Heart left ventricle (tissue), 16 donors: ENCODE results near the gene PCDHA13. TPM values are rescaled to one million over a fixed set of nuclear protein-coding genes. Genes with fewer than 3 reads are reported as not detected.

Source experiments
- ATAC-seq, 4 donors: fragments of 200-7000 bp; cut with Tn5 transposase; one replicate each; pipeline ENCODE4 v1.9.1; 2020 to 2022; ENCODE audit warnings: moderate library complexity in 4 of 4, mild to moderate bottlenecking in 3 of 4, moderate number of reproducible peaks in 1 of 4
- DNase-seq, 5 donors: peaks; one replicate each; pipeline ENCODE4 v3.0.0-alpha.2; 2020
- H3K27ac ChIP-seq, 12 donors: fragments of 200-600 bp; sonication (generic) in 4 of 12; one replicate each; pipeline versions ENCODE4 v1.5.0 to v1.8.0; 2016 to 2022; ENCODE audit warnings: mild to moderate bottlenecking in 2 of 12
- H3K27me3 ChIP-seq, 9 donors: fragments of 200-600 bp; sonication (generic) in 2 of 9; one replicate each; pipeline versions ENCODE4 v1.5.1 to v1.8.0; 2016 to 2022; ENCODE audit warnings: mild to moderate bottlenecking in 3 of 9
- H3K36me3 ChIP-seq, 9 donors: fragments of 200-600 bp; sonication (generic) in 2 of 9; one replicate each; pipeline versions ENCODE4 v1.5.0 to v1.8.0; 2018 to 2022; ENCODE audit warnings: mild to moderate bottlenecking in 2 of 9
- H3K4me1 ChIP-seq, 12 donors: fragments of 200-600 bp; sonication (generic) in 4 of 12; one replicate each; pipeline versions ENCODE4 v1.5.0 to v1.8.0; 2016 to 2022; ENCODE audit warnings: mild to moderate bottlenecking in 3 of 12
- H3K4me3 ChIP-seq, 12 donors: fragments of 200-600 bp; sonication (generic) in 4 of 12; one replicate each; pipeline versions ENCODE4 v1.5.0 to v1.8.0; 2017 to 2022; ENCODE audit warnings: mild to moderate bottlenecking in 9 of 12, moderate library complexity in 4 of 12
- H3K9me3 ChIP-seq, 12 donors: fragments of 200-600 bp; sonication (generic) in 4 of 12; one replicate each; pipeline versions ENCODE4 v1.5.0 to v1.8.0; 2016 to 2022; ENCODE audit warnings: mild to moderate bottlenecking in 1 of 12
- POLR2A ChIP-seq, 2 donors: fragments of 450-650 bp; IDR thresholded peaks; one replicate each; pipeline ENCODE4 v1.6.1; 2017; ENCODE audit warnings: antibody characterized with exemption in 2 of 2, mild to moderate bottlenecking in 2 of 2, moderate library complexity in 2 of 2
- WGBS, 4 donors: extraction: QIAGEN DNeasy Blood & Tissue Kit in 2 of 4; methylation state at CpG; one replicate each; pipeline versions ENCODE4 v1.1.5 to v1.1.7; 2013 to 2018; 5-methylcytosine and 5-hydroxymethylcytosine counted together
- intact Hi-C, 10 donors: fragments of 100-400 bp; cut with DNase I; formaldehyde crosslinking; loops; one replicate each; pipeline versions ENCODE4 v1.11.1 to v1.14.2; 2022
- polyA plus RNA-seq, 2 donors: library from polyadenylated mRNA; stranded (reverse); fragments of 200-250 nt; gene quantifications; one replicate each; pipeline ENCODE4 v1.2.3, GENCODE V29; 2013
- total RNA-seq, 9 donors: library from RNA; depleted of rRNA in 2 of 9; stranded (reverse); fragments of >200 nt in 2 of 9; fragmentation: NEBNext Ultra II Directional in 3 of 9; extraction: Animal tissue kit (Norgen Biotek cat#: 25700) in 3 of 9; gene quantifications; one replicate each; pipeline versions ENCODE4 v1.1.0 to v1.2.4, GENCODE V29; 2016 to 2023
- TF ChIP-seq, protein P1 (sequence below), 12 donors: fragments of 200-600 bp; sonication (generic) in 4 of 12; IDR thresholded peaks; one replicate each; pipeline versions ENCODE4 v1.5.0 to v1.8.0; 2018 to 2022; ENCODE audit warnings: antibody characterized with exemption in 12 of 12, mild to moderate bottlenecking in 5 of 12
- donor health status: ischemic (EF 13 %, LVEDD 7.1; RV severe dilation, severe dysfunction).
- donor health status: healthy with polysubstance abuse.
- donor health status: DM: no; HTN: yes; CAD: no.
- donor health status: DM: no; HTN: no; CAD: no.
- donor health status: ischemic (EF 25% LVEDD 6.9; RV normal size, moderate dysfunction).
- donor health status: ischemic (EF 25% LVEDD 5.7; RV mildly dilated, moderate dysfunction).
- donor health status: healthy.
- donor health status: DM: yes; HTN: yes; CAD: no.
- donor health status: ischemic (EF 35%, LVEDD 5.7; RV mildly dilated, moderate dysfunction).
- donor health status: nonischemic (EF 11% LVEDD 7.7; RV severe dilation, severe dysfunction).
- donor health status: DM: yes; HTN: yes; CAD: no.
- donor health status: PGD.
- donor health status: ischemic (EF 29% LVEDD 5.4; RV normal size, mild dysfunction).
- donor health status: nonischemic (EF 23%, LVEDD 6.1; RV moderate dilation, normal function).

Gene PCDHA13
- total and polyA plus RNA-seq, 11 donors: 0.01 to 0.38 (median 0.12) TPM; not detected in 8

DNA sequence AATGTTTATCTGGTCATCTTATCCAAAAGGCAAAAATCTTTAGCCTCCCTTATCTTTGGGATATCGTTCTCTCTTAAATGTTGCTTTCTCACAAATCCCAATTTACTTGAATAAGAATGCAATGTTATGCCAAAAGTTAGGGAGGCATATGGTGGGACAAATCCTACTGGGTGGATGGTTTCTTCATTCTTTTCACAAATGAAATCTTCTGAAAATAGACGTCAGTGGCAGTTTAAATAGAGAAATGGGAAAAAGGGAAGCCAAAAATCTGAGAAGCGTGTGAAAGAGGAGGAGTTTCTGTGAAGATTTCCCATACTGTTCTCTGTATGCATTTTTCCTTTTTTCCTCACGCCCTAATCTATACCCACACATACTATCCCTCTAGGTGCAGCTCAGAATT is 41.7 kb downstream of the PCDHA13 start:
- ATAC-seq: no peak
- peaks cover 0 to 19% (median 4%) of the 10 kb centered on the region in 12 donors for H3K4me1 ChIP-seq
- H3K27me3 ChIP-seq: peaks cover 12 to 68% (median 45%) of the 10 kb centered on the region in 9 donors
- intact Hi-C loops: no loop called here
- H3K4me3 ChIP-seq: no peak overlapping the region
- TF ChIP-seq POLR2A (IDR thresholded peaks at IDR 0.05): no peak
- TF ChIP-seq, protein P1, sequence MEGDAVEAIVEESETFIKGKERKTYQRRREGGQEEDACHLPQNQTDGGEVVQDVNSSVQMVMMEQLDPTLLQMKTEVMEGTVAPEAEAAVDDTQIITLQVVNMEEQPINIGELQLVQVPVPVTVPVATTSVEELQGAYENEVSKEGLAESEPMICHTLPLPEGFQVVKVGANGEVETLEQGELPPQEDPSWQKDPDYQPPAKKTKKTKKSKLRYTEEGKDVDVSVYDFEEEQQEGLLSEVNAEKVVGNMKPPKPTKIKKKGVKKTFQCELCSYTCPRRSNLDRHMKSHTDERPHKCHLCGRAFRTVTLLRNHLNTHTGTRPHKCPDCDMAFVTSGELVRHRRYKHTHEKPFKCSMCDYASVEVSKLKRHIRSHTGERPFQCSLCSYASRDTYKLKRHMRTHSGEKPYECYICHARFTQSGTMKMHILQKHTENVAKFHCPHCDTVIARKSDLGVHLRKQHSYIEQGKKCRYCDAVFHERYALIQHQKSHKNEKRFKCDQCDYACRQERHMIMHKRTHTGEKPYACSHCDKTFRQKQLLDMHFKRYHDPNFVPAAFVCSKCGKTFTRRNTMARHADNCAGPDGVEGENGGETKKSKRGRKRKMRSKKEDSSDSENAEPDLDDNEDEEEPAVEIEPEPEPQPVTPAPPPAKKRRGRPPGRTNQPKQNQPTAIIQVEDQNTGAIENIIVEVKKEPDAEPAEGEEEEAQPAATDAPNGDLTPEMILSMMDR (IDR thresholded peaks at IDR 0.05): no peak
- WGBS, 4 donors: 52 to 60% (median 58%) methylated on average over 4 of the region's 4 CpGs
- H3K9me3 ChIP-seq: peaks cover 0 to 4% (median 0%) of the 10 kb centered on the region in 12 donors
- H3K36me3 ChIP-seq: no peaks in the 10 kb centered on the region
- DNase-seq: no peak
- no peak overlapping the region for H3K27ac ChIP-seq

DNA sequence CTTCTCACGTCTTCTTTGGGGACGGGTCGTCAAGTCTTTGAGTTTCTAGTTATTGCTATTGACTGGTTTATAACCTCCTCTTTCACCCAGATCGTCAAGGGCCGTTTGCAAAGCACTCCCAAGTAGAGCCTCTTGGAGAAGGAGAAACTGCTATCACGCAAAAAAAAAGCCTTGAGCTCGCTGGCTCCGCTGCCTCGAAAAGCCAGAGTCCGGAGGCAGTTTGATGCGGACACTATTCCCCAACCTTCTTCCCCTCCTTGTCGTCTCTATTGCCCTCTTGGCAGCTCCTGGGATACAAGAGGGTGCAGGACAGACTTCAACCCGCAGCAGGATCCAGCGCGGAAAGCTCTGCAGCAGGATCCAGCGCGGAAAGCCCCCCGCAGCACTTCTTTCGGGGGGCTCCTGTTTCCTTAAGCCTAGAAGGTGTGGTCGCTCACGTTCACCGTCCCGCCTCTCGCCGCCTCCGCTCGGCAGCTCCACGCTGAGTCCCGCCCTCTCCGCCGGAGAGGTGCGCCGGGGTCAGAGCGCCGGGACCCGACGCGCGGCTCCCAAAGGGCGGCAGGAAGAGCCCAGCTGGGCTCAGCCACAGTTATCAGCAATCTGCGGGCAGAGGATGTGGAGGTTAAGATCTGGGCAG is 44.0 kb downstream of the PCDHA13 start, which contains the start of gene PCDHAC1:
Gene PCDHAC1 (plus strand): TSS at position 494 of the 637 bp plus-strand sequence. CDS start 594 bp downstream, outside the sequence.
- no peak for DNase-seq
- peaks cover 12 to 82% (median 51%) of the 10 kb centered on the region in 9 donors for H3K27me3 ChIP-seq
- peak within 1 kb of the TSS; percentile 11 to 59 (median 47) for H3K4me3 ChIP-seq
- no peak within 1 kb of the TSS for H3K27ac ChIP-seq
- 2 to 6% (median 3%) methylated on average over 19 to 41 of the region's 41 CpGs for WGBS, 4 donors
- intact Hi-C loops: loop anchor here in 4 of 10 donors (2.0 to 5.0 kb wide), 3 partner anchors 115 to 117 kb away; no protein-coding TSS in a partner anchor
- H3K4me1 ChIP-seq: peaks cover 0 to 19% (median 4%) of the 10 kb centered on the region in 12 donors
- H3K36me3 ChIP-seq: no peaks in the 10 kb centered on the region
- TF ChIP-seq, protein P1 (IDR thresholded peaks at IDR 0.05): no peak
- TF ChIP-seq POLR2A (IDR thresholded peaks at IDR 0.05): no peak
- ATAC-seq: peak in 3 of 4 donors; percentile 11 to 69 (median 63)
- H3K9me3 ChIP-seq: no peaks in the 10 kb centered on the region

DNA sequence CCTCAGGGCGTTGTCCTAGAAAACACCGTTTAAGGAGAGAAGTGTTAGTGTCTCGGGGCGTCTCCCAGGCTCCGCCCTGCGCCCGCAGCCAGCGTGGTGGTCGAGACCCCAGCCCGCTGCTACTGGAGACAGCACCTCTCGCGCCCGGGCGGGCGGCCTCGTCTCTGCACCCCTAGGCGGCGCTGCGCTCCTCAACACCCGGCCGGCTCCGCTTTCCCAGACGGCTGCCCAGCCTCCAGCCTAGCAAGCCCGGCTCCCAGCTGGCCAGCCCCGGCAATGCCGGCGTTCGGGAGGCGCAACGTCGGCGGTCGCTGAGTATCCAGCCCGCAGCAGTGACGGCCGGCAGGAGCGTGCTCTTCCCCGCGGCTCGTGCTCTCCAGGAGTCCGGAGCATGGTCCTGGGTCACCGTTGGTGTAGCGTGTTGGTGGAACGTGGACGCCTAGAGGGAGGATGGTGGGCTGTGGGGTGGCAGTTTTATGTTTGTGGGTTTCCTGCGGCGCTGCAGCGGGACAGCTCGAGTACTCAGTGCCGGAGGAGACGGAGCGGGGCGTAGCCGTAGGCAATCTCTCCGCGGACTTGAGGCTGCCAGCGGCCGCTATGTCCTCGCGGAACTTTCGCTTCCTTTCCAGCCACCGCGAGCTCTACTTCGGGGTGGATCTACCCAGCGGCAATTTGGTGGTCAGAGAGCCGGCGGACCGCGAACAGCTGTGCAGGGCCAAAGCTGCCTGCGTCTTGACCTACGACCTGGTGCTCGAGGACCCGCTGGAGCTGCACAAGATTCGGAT is 44.7 kb downstream of the PCDHA13 start:
- peak in 3 of 4 donors; percentile 87 to 94 (median 91) for ATAC-seq
- TF ChIP-seq, protein P1 (IDR thresholded peaks at IDR 0.05): peak; percentile 50 to 80 (median 62)
- TF ChIP-seq POLR2A (IDR thresholded peaks at IDR 0.05): no peak
- Histone ChIP-seq H3K9me3 (no peaks in the 10 kb centered on the region), H3K4me1 (peaks cover 0 to 19% (median 4%) of the 10 kb centered on the region in 12 donors), H3K36me3 (no peaks in the 10 kb centered on the region), H3K4me3 (peak overlapping the region; percentile 11 to 59 (median 47)), H3K27ac (no peak overlapping the region), H3K27me3 (peaks cover 9 to 89% (median 51%) of the 10 kb centered on the region in 9 donors)
- intact Hi-C loops: loop anchor here in 4 of 10 donors (2.0 to 5.0 kb wide), 3 partner anchors 114 to 116 kb away; no protein-coding TSS in a partner anchor
- DNase-seq: peak; percentile 56 to 84 (median 66)
- 1 to 2% (median 2%) methylated on average over 52 to 74 of the region's 74 CpGs for WGBS, 4 donors

DNA sequence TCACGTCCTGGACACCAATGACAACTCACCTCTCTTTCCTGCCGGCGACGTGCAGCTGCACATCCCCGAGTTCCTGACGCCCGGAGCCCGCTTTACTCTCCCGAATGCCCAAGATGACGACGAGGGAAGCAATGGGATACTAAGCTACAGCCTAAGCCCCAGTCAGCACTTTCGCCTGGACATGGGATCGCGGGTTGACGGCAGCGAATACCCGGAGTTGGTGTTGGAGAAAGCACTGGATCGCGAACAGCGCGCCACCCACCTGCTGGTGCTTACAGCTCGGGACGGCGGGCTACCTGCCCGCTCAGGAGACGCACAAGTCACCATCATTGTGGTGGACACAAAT is 45.3 kb downstream of the PCDHA13 start:
- ATAC-seq (peak in 1 of 4 donors; percentile 13), DNase-seq (no peak)
- no peak for TF ChIP-seq POLR2A (IDR thresholded peaks at IDR 0.05)
- TF ChIP-seq, protein P1 (IDR thresholded peaks at IDR 0.05): no peak
- Histone ChIP-seq H3K36me3 (no peaks in the 10 kb centered on the region), H3K4me3 (peak overlapping the region in 11 of 12 donors; percentile 35 to 59 (median 47)), H3K27ac (no peak overlapping the region), H3K4me1 (peaks cover 0 to 19% (median 4%) of the 10 kb centered on the region in 12 donors), H3K27me3 (peaks cover 9 to 92% (median 51%) of the 10 kb centered on the region in 9 donors), H3K9me3 (no peaks in the 10 kb centered on the region)
- intact Hi-C loops: loop anchor here in 4 of 10 donors (2.0 to 5.0 kb wide), 3 partner anchors 114 to 116 kb away; no protein-coding TSS in a partner anchor
- 7 to 10% (median 8%) methylated on average over 4 to 26 of the region's 26 CpGs for WGBS, 4 donors
